GM19463 (cell line): ENCODE measurements around the gene ZNF534.
"Not testable (repeated sequence)": the region's sequence is repeated elsewhere in the genome, so short reads cannot be mapped to it uniquely, and the experiment has no call there.

Experiments used
- ATAC-seq: cut with Tn5 transposase; IDR thresholded peaks from one replicate; pipeline ENCODE4 v1.9.1; 2021; ENCODE audit warnings: mild to moderate bottlenecking, moderate library complexity; ENCODE audit not compliant: unreplicated experiment

Gene ZNF534

GRCh38 chr19:52494518-52494917, 65.6 kb downstream of the ZNF534 start:
- no peak for ATAC-seq

GRCh38 chr19:52498571-52498970, 69.6 kb downstream of the ZNF534 start:
- ATAC-seq = no peak

- not testable (repeated sequence) for ATAC-seq
These were observed 71.5 kb downstream of the ZNF534 start for GRCh38 chr19:52500474-52500873.

GRCh38 chr19:52500991-52501390, 72.0 kb downstream of the ZNF534 start:
- not testable (repeated sequence) for ATAC-seq
